ENCODE data around the gene LRRC8E.
"Not testable (repeated sequence)": the region's sequence is repeated elsewhere in the genome, so short reads cannot be mapped to it uniquely, and the experiment has no call there.

The LRRC8E gene

DNA sequence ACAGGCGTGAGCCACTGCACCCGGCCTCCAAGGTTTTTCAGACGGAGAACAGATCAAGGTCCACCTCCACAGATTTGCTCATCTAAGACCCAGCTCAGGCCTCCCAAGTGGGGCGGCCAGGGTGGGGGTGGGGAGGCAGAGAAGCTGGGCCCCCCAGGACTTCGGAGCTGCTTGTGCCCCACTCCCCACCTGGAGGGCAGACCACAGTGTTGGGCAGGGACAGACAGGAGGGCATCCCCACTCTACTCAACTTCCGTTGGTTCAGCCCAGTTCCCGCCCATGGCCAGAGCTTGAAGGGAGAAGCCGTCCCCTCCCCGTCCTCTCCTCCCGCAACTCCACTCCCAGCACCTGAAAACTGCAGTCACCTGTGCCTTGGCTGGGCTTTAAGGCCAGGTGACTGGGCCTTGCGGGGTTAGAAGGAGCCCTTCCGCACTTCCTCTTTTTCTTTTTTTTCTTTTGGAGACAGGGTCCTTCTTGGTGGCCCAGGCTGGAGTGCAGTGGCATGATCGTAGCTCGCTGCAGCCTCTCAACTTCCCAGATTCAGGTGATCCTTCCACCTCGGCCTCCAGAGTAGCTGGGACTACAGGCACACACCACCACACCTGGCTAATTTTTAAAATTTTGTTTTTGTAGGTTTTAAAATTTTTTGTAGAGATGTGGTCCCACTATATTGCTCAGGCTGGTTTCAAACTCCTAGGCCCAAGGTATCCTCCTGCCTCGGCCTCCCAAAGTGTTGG lies 734 bp upstream of the LRRC8E start:
- DNase-seq (ENCODE audit: low read depth) = no peak

DNA sequence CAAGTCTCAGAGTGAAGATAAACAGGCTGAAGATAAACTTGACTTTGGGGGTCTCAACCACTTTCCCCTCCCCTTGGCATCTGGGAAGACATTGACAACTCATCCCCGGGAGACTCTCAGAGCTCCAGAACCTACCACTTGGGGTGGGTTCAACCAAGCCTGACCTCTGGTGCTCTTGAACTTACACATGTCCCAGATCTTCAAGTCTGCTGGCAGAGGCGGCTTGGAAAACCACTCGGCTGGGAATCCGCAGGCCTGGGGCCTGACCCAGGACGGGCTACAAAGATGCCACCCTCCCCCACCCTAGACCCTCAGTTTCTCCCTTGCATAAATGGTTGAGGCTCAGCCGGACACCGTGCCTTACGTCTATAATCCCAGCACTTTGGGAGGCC lies 512 bp downstream of the LRRC8E start:
- no peak for DNase-seq (ENCODE audit: low read depth)

DNA sequence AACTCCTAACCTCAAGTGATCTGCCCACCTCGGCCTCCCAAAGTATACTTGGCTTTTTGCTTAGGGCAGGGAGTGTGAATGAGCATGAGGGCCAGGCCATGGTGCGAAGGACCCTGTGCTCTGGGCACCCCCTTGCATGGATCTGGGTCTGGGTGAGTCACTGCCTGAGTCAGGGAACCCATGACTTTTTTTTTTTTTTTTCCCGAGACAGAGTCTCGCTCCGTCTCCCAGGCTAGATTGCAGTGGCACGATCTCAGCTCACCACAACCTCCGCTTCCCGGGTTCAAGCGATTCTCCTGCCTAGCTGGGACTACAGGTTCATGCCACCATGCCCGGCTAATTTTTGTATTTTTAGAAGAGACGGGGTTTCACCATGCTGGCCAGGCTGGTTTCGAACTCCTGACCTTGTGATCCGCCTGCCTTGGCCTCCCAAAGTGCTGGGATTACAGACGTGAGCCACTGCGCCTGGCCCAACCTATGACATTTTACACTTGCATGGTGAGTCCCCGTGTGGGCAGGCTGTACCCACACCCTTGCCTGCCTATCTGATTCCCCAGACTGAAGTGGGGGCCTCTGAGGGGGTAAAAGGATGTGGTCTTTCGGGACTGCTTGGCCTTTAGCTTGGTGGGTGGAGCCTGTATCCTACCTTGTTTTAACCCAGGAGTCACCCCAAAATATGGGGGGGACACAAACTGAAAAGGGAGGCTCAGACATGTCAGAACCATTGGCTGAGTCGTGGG lies 5.2 kb downstream of the LRRC8E start:
- not testable (repeated sequence) for DNase-seq (ENCODE audit: low read depth)

DNA sequence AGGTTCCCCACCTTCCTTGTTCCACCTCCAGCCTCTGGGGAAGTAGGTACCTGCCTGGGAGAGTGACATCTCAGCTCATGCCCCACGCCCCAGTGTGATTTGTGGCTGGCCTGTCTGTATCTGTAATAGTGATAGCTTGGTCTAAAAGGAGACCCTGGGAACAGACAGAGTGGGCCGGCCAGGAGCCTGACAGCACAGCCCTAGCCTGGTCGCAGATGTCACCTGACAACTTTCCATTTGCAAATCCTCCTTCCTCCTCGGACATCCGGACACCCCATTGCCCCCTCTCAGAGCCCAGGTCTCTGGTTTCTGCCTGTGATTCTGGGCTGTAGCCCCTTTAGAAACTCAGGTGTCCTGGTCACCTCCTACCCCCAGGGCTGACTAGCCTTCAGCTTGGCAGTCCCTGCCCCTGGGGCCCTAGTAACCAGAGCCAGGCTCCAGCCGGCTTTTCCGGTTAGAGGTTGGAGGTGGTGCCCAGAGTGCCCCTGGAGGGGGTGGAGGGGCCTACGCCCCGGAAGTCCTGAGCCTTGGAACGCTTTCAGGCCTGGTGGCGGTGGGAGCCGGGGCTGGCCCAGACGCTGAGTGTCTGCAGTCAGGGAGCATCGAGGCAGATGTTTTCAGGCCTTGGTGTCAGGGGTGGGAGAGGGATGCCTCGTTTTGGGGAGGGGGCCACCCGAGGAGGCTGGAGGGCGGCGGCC lies 6.5 kb downstream of the LRRC8E start:
- DNase-seq (ENCODE audit: low read depth) = no peak

DNA sequence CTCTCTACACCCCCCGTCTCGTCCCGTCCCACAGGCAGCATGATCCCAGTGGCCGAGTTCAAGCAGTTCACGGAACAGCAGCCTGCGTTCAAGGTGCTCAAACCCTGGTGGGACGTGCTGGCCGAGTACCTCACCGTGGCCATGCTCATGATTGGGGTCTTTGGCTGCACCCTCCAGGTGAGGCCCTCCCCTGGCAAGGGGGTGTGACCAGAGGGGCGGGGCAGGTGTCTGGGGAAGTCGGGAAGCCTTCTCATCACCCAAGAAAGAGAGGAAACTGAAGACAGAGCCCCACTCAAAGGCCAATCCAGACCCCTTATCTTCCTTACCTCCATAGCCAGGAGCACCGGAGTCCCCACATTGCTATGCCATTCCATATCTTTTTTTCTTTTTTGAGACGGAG lies 7.3 kb downstream of the LRRC8E start:
- DNase-seq (ENCODE audit: low read depth) = no peak

DNA sequence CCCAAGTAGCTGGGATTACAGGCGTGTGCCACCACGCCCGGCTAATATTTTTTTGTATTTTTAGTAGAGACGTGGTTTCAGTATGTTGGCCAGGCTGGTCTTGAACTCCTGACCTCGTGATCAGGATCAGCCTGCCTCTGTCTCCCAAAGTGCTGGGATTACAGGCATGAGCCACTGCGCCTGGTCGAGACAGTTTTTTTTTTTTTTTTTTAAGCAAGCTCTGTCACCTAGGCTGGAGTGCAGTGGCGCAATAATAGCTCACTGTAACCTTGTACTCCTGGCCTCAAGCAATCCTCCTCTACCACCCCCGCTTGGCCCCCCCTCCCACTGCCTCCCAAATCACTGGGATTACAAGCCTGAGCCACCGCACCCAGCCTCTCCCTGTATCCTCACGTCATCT lies 9.0 kb downstream of the LRRC8E start:
- no peak for DNase-seq (ENCODE audit: low read depth)

DNA sequence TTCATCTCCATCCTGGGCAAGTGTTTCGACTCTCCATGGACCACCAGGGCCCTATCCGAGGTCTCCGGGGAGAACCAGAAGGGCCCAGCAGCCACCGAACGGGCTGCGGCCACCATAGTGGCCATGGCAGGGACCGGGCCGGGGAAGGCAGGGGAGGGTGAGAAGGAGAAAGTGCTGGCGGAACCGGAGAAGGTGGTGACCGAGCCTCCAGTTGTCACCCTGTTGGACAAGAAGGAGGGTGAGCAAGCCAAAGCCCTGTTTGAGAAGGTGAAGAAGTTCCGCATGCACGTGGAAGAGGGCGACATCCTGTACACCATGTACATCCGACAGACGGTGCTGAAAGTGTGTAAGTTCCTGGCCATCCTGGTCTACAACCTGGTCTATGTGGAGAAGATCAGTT lies 10.7 kb downstream of the LRRC8E start:
- DNase-seq (ENCODE audit: low read depth) = no peak

DNA sequence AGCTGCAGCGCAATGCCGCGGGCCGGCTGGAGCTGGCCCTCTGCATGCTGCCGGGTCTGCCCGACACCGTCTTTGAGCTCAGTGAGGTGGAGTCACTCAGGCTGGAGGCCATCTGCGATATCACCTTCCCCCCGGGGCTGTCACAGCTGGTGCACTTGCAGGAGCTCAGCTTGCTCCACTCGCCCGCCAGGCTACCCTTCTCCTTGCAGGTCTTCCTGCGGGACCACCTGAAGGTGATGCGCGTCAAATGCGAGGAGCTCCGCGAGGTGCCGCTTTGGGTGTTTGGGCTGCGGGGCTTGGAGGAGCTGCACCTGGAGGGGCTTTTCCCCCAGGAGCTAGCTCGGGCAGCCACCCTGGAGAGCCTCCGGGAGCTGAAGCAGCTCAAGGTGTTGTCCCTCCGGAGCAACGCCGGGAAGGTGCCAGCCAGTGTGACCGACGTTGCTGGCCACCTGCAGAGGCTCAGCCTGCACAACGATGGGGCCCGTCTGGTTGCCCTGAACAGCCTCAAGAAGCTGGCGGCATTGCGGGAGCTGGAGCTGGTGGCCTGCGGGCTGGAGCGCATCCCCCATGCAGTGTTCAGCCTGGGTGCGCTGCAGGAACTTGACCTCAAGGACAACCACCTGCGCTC lies 11.6 kb downstream of the LRRC8E start:
- DNase-seq (ENCODE audit: low read depth) = no peak

DNA sequence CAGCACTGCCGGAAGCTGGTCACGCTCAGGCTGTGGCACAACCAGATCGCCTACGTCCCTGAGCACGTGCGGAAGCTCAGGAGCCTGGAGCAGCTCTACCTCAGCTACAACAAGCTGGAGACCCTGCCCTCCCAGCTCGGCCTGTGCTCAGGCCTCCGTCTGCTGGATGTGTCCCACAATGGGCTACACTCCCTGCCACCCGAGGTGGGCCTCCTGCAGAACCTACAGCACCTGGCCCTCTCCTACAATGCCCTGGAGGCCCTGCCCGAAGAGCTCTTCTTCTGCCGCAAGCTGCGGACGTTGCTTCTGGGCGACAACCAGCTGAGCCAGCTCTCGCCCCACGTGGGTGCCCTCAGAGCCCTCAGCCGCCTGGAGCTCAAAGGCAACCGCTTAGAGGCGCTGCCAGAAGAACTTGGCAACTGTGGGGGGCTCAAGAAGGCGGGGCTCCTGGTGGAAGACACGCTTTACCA lies 12.1 kb downstream of the LRRC8E start:
- DNase-seq (ENCODE audit: low read depth) = no peak

DNA sequence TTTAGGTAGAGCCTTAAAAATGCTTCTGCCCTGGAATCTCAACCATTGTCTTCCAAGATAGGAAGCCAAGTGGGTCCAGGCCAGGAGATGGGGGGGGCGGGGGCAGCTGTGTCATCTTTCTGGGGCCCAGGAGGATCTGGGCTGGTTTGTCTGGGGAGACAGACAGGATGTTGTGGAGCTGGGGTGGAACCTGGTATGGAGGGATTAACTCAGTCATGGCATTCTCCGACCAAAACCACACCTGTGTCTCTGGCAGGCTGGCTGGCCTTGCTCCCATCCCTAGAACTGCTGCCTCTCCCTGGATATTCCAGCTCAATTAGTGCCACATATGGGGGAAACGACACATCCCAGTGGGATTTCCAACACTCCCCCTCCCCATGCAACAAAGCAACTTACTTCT lies 12.6 kb downstream of the LRRC8E start:
- DNase-seq (ENCODE audit: low read depth) = no peak

DNA sequence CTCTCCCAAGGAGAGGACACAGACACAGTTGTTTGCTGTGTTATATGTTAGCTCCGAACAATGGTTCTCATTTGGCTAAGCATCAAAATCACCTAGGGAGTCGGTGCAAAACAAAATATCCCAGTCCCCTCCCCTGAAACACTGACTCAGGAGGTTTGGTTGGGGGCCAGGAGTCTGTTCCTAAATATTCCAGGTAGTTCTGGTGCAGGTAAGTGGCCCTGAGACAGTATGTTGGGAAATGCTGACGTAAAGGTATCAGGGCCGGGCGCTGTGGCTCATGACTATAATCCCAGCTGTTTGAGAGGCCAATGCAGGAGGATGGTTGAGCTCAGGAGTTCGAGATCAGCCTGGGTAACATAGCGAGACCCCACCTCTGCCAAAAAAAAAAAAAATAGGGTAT lies 13.0 kb downstream of the LRRC8E start:
- no peak for DNase-seq (ENCODE audit: low read depth)

DNA sequence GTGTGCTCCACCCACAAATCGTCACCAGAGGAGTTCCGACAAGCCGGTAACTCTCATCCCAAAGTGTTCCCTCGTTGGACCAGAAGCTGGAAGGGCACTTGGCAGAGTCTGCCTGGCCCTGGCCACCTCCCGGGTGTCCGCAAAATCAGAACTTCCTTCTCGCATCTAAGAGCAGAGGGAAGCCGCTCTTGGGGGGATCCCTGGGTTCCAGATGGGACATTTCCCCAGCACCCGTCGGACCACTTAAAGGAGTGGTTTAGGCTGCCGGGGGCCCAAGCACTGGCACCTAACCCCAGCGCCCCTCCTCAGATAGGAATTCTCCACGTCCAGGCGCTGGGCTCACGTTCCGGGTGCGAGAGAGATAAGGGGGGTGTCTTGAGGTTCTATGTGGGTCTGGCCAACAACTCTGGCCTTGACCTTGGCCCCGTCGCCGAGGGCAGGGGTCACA lies 14.5 kb downstream of the LRRC8E start:
- DNase-seq (ENCODE audit: low read depth) = no peak

DNA sequence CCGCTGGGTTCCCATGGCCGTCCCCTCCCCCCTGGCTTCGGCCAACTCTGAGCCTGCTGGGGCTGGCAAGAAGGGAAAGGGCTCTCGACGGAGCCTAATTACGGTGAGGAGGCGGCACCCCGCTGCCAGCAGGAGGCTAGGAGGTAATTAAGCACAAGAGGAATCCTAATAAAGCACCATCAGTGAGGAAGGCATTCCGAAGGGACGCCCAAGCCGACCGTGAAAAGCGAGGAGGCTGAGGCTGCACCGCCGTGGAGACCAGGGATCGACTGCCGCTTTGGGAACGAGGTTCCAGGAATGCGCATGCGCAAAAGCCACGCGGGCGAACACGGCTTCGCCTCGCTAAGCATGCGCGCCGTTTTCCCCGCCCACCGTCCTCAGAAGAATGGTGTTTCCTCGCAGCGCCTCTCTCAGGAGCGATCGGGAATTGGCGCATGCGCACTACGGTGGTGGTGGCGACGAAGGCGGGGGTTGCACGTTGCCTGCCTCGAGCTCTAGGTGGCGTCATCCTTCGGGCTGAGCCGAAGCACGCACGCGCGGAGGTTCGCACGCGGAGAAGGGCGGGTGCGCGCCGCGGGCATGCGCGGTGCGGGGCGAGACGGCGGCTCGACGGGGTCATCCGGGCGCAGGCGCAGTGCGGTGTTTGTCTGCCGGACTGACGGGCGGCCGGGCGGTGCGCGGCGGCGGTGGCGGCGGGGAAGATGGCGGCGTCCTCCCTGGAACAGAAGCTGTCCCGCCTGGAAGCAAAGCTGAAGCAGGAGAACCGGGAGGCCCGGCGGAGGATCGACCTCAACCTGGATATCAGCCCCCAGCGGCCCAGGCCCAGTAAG lies 15.1 kb downstream of the LRRC8E start, which contains the start of gene MAP2K7:
TSS of gene MAP2K7 (plus strand) at position 634 of the 830 bp plus-strand sequence. CDS start at position 702, 68 bp downstream.
- peak; percentile 100 for DNase-seq (ENCODE audit: low read depth)

DNA sequence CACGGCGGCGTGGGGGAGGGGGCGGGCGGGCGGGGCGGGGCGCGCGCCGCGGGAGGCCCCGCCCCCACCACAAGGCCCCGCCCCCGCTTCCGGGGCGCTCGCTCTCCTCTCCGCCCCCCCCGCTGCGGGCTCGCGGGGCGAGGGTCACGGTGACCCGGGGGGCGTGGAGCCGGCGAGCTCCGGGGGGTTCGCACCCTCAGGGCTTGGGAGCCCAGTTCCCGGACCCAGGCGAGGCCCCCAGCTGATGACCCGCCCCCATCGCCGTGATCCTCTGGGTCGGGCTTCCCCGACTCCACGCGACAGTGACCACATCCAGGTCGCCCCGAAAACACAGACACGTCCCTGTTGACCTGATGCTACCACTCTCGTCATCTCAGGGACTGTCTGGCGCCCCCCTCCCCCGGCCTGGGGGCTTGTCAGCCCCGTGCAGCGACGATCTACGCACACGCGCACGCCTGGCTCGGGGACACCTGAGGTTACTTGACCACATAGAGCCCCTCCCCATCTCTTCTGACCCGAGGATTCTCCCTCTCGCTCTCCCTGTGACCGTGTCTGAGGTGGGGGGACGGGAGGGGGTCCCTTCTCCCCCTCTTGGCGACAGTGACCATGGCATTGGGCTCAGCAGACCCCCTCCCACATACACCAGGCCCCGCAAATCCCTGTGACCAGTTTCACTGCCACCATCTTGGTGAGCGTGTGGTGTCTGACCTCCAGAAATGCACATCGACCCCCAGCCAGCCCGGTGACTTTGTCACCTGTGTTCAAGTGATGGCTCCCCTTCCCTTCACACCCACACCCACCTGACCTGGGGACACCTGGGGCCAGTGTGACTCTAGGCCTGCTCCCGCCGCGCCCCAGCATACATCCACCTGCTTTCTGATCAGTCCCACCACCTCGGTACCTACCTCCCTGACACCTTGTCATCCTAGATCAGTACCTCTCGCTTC lies 16.0 kb downstream of the LRRC8E start:
- no peak for DNase-seq (ENCODE audit: low read depth)

DNA sequence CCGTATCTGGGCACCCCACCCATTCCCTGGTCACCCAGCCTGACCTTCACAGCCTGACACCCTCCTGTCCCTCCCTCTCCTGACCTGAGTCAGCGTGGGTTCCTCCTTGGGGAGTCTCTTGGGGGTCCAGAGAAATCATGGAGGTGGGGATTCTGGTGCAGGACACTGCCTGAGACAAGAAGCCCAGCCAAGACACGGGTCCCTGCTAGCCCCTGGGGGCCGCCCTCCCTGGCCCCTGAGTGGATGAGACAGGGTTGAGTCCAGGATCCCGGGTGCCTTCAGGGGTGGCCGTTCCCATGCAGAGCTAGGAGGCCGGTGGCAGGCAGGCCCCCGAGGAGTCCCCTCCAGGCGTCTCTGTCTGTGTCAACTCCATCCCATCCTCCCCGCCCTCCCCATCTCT lies 17.0 kb downstream of the LRRC8E start:
- no peak for DNase-seq (ENCODE audit: low read depth)

DNA sequence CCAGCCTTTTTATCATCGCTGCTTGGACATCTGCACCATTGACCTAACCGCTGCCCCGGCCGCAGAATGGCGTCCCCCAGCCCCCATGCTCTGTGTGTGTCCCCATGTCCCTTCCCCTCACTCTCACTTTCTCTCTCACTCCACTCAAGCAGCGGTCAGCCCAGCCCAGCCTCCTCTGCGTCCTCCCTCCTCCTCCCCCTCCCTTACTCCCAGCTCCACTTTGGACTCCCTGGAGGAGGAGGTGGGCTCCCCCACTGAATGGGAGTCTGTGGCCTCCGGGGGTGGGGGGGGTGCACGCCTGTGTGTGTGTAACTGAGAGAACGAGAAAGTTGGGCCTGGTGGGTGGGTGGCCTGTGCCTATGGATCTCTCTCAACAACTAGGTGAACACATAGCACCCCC lies 17.5 kb downstream of the LRRC8E start:
- no peak for DNase-seq (ENCODE audit: low read depth)

DNA sequence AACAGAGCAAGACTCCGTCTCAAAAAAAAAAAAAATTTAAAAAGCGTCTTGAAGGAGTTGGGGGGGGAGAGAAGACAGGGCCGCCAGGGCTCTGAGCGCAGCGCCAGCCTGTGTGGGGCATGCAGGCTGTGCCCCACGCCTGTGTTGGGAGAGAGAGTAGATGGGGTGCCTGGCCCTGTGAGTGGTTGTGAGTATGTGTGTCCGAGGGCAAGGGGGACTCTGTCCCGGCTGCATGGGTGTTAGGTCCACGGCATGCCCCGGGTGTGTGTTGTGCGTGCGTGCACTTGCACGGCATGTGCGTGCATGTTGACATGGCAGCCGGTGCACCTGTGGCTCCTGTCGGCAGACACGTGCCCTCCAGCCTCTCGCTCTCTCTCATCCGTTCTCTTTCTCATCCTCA lies 18.8 kb downstream of the LRRC8E start:
- no peak for DNase-seq (ENCODE audit: low read depth)

DNA sequence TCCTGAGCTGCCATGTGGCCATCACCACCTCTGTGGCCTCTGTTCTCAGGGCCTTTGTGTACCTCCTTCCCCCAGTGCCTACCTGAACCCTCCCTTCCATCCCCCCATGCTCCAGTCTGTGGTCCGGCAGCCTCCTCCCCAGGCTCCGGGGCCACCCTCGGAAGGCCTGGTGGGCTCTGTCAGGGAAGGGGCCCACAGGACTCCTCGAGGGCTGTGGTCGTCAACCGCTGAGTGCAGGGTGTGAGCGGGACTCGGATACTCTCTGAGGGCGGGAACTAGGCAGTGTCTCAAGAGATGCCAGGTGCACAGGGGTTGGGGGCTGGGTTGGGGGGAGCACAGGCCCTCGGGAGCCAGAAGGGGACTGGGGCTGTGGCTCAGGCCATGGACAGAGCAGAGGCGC lies 19.2 kb downstream of the LRRC8E start:
- no peak for DNase-seq (ENCODE audit: low read depth)

DNA sequence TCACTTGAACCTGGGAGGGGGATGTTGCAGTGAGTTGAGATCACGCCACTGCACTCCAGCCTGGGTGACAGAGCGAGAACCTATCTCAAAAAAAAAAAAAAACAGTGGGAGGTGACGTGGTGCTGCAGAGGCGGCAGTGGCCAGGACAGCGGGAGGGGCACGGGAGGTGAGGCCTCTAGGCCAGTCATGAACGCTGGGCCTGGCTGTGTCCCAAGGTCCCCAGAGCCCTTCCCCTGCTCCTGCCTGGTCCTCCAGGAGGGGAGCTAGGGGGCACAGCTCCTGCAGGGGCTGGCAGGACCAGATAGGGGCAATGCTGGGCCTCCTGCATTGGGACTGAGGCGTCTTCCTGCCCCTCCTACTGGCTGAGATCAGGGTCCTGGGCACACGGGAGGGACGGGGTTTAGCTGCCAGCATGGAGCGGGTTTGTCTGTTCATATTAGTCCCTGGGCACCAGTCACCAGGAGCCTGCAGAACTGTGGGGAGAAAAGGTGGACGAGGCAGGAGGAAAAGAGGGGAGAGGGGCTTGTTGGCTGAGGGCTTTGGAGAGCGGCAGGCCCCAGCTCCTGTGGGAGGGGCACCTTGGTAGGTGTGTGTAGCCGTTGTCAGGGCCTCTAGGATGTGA lies 19.9 kb downstream of the LRRC8E start:
- no peak for DNase-seq (ENCODE audit: low read depth)

All from activated T-helper 1 cell treated with Interleukin-2 at 50 U/mL for 16 hours (primary cell).